Stimulated activated CD8-positive, alpha-beta memory T cell treated with anti-CD3 and anti-CD28 coated beads, Interleukin-15, amount 100 ng/mL, for 4 hours (primary cell): ENCODE results near the gene OSR1.
"Not testable (repeated sequence)": the region's sequence is repeated elsewhere in the genome, so short reads cannot be mapped to it uniquely, and the experiment has no call there.

ENCODE experiments used
- DNase-seq, 2 donors: peaks; one replicate each; pipeline ENCODE4 v3.0.0-alpha.2; 2020; ENCODE audit warnings: low read depth in 2 of 2

OSR1 gene

GRCh38 chr2:19332503-19332902 lies 25.9 kb downstream of the OSR1 start:
- DNase-seq, result no peak

GRCh38 chr2:19331450-19331849 lies 27.0 kb downstream of the OSR1 start:
- no peak for DNase-seq

- no peak for DNase-seq
Observed at GRCh38 chr2:19330436-19330835, 28.0 kb downstream of the OSR1 start.

GRCh38 chr2:19329445-19329844 lies 29.0 kb downstream of the OSR1 start:
- DNase-seq, result no peak

- no peak for DNase-seq
Observed at GRCh38 chr2:19327496-19327895, 30.9 kb downstream of the OSR1 start.

GRCh38 chr2:19321946-19322345 lies 36.5 kb downstream of the OSR1 start:
- no peak for DNase-seq

GRCh38 chr2:19320813-19321212 lies 37.6 kb downstream of the OSR1 start:
- no peak for DNase-seq

- DNase-seq, result no peak
Observed at GRCh38 chr2:19319698-19320097, 38.7 kb downstream of the OSR1 start.

GRCh38 chr2:19319064-19319463 lies 39.4 kb downstream of the OSR1 start:
- DNase-seq, result no peak

- no peak for DNase-seq
Observed at GRCh38 chr2:19313553-19313952, 44.9 kb downstream of the OSR1 start.

GRCh38 chr2:19312949-19313348 lies 45.5 kb downstream of the OSR1 start:
- no peak for DNase-seq

GRCh38 chr2:19306065-19306464 lies 52.4 kb downstream of the OSR1 start:
- not testable (repeated sequence) for DNase-seq

- DNase-seq, result not testable (repeated sequence)
Observed at GRCh38 chr2:19305400-19306055, 52.9 kb downstream of the OSR1 start.

GRCh38 chr2:19301706-19302105 lies 56.7 kb downstream of the OSR1 start:
- DNase-seq, result no peak
